RWPE2 (cell line): ENCODE results near the gene ADAM8.

Source experiments
- ATAC-seq: fragments of 200-7000 bp; cut with Tn5 transposase; 3 replicates; pipeline ENCODE4 v1.9.1; 2021; ENCODE audit warnings: low read depth
- DNase-seq: peaks from one replicate; pipeline ENCODE4 v3.0.0-alpha.2; 2020; ENCODE audit warnings: low spot score
- H3K27ac ChIP-seq: fragments of 450-650 bp; 2 replicates; pipeline ENCODE4 v1.5.1; 2017; ENCODE audit warnings: mild to moderate bottlenecking; ENCODE audit not compliant: poor library complexity, severe bottlenecking
- H3K27me3 ChIP-seq: fragments of 250-450 bp; sonication (Bioruptor Pico); 2 replicates; pipeline ENCODE4 v1.5.1; 2021; ENCODE audit warnings: mild to moderate bottlenecking, moderate library complexity; ENCODE audit not compliant: insufficient read depth, poor library complexity, severe bottlenecking
- H3K36me3 ChIP-seq: fragments of 250-450 bp; sonication (Bioruptor Pico); 2 replicates; pipeline ENCODE4 v1.5.1; 2020; ENCODE audit warnings: low read depth, mild to moderate bottlenecking, moderate library complexity
- H3K4me1 ChIP-seq: fragments of 250-450 bp; sonication (Bioruptor Pico); 2 replicates; pipeline ENCODE4 v1.5.1; 2021; ENCODE audit warnings: mild to moderate bottlenecking, moderate library complexity; ENCODE audit not compliant: insufficient read depth, poor library complexity, severe bottlenecking
- H3K4me3 ChIP-seq: fragments of 250-450 bp; sonication (Bioruptor Pico); 2 replicates; pipeline ENCODE4 v1.5.1; 2021; ENCODE audit warnings: mild to moderate bottlenecking, moderate library complexity; ENCODE audit not compliant: severe bottlenecking
- H3K9me3 ChIP-seq: fragments of 250-450 bp; sonication (Bioruptor Pico); 2 replicates; pipeline ENCODE4 v1.5.1; 2021; ENCODE audit warnings: mild to moderate bottlenecking, moderate library complexity; ENCODE audit not compliant: severe bottlenecking
- CTCF ChIP-seq: fragments of 450-650 bp; IDR thresholded peaks from one replicate; pipeline ENCODE4 v1.5.1; 2017; ENCODE audit warnings: mild to moderate bottlenecking, moderate library complexity; ENCODE audit not compliant: poor library complexity, severe bottlenecking

The ADAM8 gene

DNA sequence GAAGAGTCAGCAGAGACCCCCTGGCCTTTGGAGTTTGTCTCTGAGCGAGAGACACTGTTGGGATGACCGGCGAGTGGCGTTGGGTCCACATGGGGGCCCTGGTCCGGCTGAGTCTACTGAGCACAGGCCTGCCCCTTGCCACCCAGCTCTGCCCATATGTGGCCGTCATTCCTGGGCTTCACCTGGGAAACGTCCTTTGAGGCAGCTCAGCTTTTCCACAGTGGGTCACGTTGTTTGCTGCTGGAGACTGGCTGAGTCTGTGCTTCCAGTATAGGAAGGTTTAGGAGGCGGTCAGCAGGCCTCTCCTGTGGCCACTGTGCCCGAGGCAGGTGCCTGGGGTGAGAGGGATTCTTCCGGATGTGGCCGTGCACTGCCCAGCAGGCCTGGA lies 17.1 kb downstream of the ADAM8 start:
- peaks cover 40% of the 10 kb centered on the region for H3K4me1 ChIP-seq
- DNase-seq, result no peak
- no peaks in the 10 kb centered on the region for H3K36me3 ChIP-seq
- no peaks in the 10 kb centered on the region for H3K9me3 ChIP-seq
- peak overlapping the region; percentile 83 for H3K27ac ChIP-seq
- no peak for TF ChIP-seq CTCF
- H3K27me3 ChIP-seq, result no peaks in the 10 kb centered on the region
- no peak overlapping the region for H3K4me3 ChIP-seq
- peak; percentile 0 for ATAC-seq

DNA sequence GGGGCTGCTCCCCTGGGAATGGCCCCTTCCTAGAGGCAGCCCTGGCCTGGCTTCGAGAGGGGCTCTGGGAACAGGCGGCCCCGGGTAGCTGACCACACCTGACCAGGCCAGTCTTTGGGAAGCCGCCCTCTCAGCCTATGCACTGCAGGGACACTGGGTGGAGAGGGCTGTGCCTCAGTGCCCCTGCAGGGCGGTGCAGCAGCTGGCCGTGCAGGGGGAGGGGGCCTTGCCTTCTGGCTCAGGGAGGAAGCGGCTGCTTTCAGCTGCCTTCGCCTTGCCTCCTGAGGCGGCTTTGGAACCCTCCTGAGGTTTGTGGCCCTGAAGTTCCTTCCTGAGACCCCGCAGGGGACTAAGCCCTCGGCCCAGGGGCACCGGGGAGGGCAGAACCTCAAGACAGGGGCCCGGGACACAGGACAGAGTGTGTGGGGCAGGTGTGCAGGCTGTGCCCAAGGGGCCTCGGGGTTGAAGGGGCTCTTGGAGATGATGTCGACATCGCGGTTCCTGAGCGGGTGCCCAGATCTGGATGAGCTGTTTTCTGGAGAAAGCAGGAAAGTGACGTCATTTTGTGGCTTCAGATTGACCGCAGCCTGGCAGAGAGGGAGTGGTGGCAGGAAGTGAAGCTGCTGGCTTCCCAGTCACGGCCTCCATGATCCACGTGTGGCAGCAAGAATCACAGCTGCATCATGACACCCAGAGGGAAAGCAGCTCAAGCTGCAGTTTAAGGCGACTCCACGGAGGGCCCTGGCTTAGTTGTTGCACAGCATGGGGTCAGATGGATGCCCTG lies 17.7 kb downstream of the ADAM8 start:
- no peak for TF ChIP-seq CTCF
- Histone ChIP-seq H3K36me3 (no peaks in the 10 kb centered on the region), H3K27me3 (no peaks in the 10 kb centered on the region), H3K27ac (peak overlapping the region; percentile 83), H3K4me3 (no peak overlapping the region), H3K9me3 (no peaks in the 10 kb centered on the region), H3K4me1 (peaks cover 35% of the 10 kb centered on the region)
- DNase-seq, result peak; percentile 95
- peak; percentile 66 for ATAC-seq

- Histone ChIP-seq H3K9me3 (no peaks in the 10 kb centered on the region), H3K4me1 (peaks cover 35% of the 10 kb centered on the region), H3K36me3 (no peaks in the 10 kb centered on the region), H3K27ac (peak overlapping the region; percentile 83), H3K27me3 (no peaks in the 10 kb centered on the region), H3K4me3 (no peak overlapping the region)
- DNase-seq (no peak), ATAC-seq (peak; percentile 20; the same call in 1 of the 3 replicates)
- no peak for TF ChIP-seq CTCF
Observed at GRCh38 chr10:133258066-133258817, 18.4 kb downstream of the ADAM8 start.

GRCh38 chr10:133257489-133258065 lies 19.1 kb downstream of the ADAM8 start:
- Histone ChIP-seq H3K36me3 (no peaks in the 10 kb centered on the region), H3K4me1 (peaks cover 34% of the 10 kb centered on the region), H3K9me3 (no peaks in the 10 kb centered on the region), H3K4me3 (no peak overlapping the region), H3K27me3 (no peaks in the 10 kb centered on the region), H3K27ac (peak overlapping the region; percentile 83)
- no peak for DNase-seq
- peak; percentile 8; the same call in 2 of the 3 replicates for ATAC-seq
- TF ChIP-seq CTCF, result peak; percentile 59
